ENCODE measurements around the gene KRT35.

Gene KRT35

DNA sequence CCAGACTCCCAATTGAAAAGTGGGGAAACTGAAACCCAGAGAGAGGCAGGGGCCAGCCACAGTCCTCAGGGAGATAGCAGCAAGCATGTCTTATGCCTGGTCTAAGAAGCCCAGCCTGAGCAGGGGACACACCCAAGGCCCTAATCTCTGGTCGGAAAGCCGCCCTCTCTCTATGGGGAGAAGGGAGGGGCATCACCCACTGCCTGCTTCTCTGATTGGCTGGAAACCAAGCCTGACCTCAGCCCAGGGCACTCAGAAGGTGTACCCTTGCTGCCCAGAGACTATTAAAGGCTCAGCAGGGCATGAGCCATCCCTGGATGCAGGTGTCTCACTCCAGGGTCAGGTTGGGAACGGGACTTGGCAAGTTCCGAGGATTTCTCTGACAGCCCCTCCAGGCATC, 30.2 kb upstream of the KRT35 start:
- no peak for DNase-seq

DNA sequence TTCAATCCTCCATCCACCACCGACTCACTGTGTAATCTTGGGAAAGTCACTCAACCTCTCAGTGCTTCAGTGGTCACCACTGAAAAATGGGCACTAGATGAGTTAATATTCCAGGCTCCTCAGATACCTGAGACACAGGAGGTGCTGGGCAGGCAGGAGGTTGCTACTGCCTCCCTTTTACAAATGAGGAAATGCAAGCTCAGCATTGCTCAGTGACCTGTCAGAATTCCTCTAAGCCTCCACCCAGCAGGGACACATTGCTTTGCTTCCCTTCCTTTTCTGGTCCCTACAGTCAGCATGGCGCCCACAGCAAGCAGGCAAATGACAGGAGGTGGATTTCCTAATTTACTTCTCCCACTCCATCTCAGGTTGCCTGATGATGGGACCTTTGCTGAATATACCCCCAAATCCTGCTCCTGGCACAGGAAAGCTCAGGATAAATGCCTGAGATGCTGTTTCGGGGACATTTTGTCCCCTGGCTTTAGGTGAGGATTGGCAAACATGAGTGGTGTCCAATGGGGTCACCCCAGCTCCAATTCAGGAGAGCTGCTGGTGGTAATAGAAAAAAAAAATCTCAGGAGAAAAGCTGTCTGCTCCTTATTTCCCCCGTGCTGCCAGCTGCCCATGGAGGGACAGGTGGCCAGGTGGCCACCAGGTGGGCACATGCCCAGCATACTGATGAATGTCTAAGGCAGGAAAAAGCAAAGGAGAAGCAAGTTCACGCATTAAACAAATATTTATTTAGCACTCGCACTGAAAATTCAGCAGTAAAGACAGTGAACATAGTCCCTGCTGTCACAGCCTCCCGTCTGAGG, 29.5 kb upstream of the KRT35 start:
- no peak for DNase-seq

DNA sequence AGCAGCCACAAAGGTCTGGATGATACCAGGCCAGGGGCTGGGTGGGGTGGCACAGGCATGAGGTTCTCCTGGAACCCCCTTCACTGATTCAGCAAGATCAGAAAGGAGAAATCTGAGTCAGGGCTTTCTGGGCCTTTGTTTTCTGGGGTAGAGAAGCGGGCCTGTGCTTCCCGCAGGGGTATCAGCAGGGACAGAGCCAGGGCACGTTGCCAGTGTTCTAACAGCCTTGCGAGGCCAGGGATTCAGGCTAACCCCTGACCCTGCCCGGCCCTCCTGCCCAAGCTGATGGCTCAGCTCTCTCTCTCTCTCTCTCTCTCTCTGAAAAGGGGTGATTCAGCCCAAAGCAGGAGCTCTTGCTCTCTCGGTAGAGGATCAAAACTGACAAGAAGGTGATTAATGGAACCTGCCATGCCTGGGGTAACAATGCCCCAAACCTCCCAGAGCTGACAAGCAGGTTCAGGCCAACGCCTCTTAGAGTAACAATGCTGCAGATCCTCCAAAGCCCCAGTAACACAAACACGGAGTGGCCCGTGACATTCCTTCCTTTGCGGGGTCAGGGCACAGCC, 26.4 kb upstream of the KRT35 start:
- no peak for DNase-seq

DNA sequence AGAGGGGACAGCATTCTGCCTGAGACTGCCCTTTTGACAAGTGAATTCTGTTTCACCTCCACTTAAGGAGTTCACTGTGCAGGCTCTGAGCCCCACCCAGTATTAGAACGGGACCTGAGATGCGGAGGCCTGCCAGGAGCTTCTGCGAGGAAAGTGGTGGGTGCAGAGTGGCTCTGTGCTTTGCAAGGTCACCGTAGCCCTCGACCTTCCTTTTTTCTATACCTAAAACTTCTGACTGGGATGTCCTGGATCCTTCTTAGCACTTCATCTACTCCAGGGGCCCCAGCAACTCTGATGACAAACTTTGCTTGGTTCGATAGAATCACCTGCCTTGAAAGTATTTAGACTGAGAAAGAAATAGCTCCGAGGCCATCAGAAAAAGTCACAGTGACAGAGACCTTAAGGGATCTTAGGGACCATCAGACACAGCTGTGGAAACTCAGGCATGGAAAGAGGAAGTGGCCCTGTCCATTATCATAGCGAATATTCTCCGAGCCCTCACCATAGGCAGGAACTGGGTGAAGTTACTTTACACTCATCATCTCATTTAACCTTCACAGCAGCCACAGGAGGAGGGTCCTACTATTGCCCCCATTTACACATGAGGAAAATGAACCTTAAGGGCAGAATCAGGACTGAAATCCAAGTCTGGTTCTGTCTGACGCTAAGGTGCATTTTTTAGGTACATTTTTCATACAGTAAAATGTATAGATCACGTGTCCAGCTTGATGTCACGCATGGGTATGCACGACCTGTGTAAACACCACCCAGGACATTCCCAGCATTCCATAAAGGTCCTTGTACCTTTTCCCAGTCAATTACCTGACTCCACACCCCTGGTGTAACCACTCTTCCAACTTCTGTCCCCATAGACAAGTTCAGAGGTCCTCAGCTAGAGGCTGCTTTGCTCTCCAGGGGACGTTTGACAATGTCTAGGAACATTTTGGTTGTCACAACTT, 25.1 kb upstream of the KRT35 start:
- DNase-seq: no peak

DNA sequence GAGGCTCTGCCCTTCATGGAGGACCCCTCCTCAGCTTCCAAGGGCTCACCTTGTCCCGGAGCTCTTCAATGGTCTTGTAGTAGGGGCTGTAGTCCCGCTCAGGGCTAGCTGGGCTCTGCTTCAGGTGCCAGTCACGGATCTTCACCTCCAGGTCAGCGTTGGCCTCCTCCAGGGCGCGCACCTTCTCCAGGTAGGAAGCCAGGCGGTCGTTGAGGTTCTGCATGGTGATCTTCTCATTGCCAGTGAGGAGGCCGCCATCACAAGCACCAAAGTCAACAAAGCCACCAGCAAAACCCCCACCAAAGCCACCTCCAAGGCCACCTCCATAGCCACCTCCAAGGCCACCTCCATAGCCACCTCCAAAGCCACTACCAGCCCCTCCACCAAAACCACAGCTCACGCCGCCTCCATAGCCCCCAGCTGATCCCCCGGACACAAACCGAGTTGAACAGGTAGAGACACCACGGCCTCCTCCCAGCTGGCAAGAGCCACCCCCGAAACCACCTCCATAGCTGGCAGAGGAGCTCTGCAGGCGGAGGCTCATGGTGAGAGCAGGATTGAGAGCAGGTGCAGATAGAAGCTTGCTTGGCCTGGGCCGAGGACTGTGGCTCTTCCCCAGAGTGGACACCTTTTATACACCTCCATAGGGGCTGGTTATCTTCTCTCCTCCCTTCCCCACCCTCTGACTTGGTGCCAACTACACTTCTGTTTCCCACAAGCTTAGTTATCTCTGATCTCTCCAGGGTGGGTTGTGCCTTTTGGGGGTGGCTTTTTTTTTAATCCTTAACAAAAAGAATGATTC, 24.3 kb upstream of the KRT35 start, which contains the start of gene KRT13:
KRT13 (minus strand) TSS at position 606 of the 802 bp plus-strand sequence; CDS start at position 544, 62 bp downstream.
- DNase-seq: no peak

DNA sequence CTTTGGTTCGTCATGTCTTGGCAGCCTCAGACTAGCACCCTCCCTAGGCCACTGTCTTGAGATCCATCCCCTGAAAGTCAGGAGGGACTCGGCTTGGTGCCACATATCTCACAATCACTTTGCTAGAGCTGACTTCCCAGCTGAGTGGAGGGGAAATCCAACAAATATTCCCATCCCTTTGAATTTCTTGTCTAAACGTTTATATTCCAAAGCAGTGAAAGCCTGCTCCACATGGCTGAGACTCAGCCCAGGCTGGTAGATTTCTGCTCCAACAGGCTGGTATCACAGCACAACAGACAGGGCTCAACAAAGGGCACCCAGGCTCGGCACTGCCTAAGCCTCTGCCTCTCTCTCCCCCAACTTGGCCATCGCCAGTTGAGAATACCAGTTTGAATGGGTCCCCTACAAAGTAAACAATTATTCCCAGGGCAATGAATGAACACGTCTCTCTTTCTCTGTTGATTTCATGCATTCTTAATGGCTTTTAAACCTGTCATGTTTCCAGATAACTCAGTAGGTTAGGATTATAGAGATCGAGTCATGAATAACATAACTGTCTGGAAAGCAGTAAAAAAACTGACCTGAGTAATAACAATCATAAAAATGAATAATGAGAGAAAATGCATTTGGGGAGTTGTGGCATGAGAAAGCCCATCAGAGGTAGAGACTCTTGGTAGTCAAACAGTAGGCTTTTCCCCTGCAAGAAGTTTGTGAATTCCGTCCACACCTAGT, 23.5 kb upstream of the KRT35 start:
- no peak for DNase-seq

DNA sequence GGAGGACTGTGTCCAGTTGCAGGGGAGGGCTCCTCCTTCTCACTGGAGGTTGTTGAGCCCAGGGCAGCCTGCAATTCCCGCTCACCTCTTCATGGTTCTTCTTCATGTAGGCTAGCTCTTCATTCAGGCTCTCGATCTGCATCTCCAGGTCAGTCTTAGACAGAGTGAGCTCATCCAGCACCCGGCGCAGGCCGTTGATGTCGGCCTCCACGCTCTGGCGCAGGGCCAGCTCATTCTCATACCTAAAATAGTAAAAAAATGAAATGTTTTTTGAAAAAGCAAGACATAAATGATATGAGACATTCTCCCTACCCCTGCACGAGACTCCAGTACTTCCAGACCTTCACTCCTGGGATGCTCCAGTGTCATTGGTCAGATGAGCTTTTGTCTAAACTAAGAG, 22.3 kb upstream of the KRT35 start:
- DNase-seq: no peak

DNA sequence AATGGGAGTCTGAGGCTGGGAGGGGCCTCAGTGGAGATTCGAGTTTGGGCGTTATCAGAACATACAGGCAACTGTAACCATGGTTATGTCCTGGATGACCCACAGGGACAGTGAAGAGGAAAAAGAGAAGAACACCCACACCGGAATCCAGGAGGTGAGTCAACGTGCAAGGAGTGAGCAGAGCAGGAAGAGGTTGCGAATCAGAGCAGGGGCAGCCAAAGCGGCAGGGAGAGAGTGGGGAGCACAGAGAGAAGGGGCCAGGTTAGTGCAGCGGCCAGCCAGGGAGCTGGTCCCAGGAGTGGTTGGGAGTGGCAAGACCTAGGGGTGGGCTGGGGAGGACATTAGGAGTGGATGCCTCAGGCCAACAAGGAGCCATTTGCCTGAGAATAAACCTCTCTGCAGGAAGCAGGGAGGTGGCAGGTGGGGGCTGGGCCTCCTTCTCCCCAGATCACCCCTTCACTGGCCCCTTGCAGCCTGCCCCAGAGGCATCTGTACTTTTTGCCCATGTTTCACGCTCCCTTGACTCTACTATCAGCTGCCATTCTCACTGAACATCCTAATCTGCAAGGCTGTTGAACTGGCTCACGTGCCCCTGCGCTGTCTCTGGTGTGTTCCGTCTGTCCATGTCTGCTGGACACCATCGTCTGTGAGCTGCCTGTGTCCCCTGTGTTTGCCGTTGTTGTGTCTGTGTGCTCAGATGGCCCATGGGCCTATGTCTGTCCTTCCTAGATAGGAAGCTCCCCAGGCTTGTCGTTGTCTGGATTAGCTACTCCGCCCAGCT, 19.4 kb upstream of the KRT35 start:
- DNase-seq: no peak

DNA sequence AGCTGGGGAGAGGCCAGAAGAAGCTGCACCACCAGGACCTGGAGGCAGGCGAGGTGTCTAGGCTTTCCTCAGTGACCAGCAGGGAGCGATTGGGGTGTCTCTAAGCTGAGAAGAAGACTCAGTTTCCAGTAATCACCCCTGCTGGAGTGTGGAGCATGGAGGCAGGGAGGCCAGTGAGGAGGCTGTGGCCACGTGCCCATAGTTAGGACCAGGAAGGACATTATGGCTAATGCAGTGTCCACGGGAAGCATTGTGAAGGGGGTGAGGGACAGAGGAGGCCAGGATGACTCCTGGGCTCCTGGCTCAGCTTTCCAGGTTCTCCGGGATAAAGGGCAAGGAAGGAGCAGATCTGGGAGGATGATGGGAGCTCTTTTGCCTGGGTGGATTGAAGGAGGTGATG, 18.8 kb upstream of the KRT35 start:
- DNase-seq: no peak

DNA sequence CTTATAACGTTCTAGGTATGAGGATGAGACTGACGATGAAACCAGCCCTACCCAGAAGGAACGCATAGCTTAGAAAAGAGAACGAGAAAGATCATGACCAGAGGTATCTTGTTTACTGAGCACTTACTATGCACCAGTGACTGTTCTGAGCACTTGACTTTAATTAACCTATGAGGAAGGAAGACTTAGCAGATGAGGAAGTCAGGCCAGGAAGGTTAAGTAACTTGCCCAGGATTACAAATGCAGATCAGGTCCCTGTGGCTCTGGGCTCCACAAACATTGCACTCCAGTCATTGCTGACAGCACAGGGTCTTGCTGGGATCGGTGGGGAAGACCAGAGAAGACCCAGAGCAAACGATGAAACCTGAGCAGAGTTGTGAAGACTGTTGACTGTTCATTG, 17.3 kb upstream of the KRT35 start:
- DNase-seq: no peak

DNA sequence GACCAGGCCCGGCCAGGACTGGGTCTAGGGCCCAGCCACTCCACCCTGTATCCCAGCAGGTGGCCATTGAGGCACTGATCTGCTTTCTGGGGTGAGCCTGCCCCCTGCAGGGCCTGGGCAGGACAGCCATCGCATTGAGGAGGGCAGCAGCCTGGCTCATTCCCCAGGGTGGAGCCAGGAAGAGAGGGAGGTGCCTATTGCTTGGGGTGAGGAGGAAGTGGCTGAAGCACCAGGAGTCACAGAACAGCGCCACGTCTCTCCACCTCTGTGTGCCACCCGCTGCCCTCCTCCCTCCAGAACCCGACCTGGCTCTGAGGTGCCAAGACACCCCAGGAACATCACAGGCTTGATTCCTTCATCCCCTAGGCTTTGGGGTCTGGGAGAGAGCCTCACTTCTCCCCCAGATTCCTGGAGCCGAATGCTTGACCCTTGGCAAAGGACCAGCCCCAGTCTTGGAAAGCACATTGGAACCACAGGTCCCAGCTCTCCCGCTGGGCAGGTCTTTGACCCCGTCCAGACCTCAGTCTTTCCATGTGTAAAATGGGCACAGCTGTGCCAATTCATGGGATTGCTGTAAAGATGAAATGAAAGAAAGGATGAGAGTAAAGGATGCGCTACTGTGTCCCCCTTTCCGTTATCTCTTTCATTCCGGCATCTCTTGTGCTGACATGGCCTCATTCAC, 16.0 kb upstream of the KRT35 start:
- DNase-seq: peak; percentile 68

DNA sequence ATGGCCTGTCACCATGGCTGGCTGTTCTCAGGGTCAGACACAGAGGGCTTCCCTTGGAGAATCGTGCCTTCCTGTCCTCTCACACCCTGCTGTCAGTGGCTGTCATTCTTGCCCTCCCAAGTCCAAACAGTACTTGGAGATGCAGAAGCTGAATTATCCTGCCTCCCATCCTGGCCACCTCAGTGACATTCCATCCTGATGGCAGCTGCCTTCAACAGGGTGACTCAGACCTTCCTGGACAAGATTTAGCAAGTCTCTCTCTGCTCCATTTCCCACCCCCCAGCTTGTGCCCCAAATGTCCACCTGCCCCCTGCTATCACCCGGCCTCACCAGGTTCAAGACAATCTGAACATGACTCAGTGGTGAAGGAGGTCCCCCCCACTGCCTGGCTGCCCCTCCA, 13.6 kb upstream of the KRT35 start:
- DNase-seq: no peak

DNA sequence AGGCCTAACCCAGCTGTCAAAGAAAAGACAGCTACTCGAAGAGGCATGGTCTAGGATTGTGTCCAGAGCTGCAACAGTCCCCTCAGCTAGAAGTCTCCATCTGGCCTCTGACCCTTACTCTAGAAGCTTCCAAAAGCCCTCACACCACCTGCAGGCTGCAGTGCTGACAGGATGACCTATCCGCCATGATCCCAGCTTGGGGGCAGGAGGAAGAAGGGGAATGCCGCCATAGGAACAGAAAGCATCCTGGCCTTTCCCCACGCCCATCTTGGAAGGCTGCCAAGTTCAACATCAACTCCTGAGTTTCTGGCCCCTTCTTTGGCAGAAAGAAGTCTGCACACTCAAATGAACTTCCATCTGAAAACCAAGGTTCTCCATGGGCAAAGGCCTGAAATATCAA, 11.8 kb upstream of the KRT35 start:
- no peak for DNase-seq

DNA sequence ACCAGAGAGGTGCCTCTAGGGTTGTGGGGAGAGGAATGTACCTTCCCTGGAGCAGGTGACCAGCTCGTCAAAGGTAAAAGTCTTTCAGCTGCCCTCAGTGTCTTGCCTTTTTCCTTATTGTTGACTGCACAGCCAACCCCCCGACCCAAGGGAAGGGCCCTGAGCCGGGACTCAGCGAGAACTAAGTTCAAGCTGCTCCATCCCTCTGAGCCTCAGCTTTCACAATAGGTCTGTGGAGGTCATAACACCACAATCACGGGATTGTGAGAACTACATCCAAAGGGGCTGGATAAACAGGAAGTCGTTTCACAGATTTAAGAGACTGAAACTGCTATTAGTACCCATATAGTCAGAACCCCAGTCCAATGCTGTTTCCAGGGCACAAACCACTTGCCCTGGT, 11.4 kb upstream of the KRT35 start:
- DNase-seq: no peak

DNA sequence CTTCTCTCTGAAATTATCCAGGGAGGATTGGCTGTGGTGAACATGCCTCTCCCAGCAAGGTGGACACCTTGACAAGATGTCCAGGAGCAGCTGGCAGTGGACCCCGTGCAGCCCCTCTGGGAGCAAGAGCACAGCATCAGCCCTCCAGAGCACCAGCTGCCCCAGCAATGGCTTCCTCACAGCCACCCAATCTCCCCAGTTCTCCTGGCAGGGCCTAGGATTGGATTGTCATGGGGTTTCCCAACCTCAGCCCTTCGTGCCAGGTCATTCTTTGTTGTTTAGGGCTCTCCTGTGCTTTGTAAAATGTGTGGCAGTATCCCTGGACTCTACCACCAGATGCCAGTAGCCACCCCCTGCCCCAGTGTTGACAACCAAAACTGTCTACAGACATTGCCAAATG, 10.5 kb upstream of the KRT35 start:
- no peak for DNase-seq

DNA sequence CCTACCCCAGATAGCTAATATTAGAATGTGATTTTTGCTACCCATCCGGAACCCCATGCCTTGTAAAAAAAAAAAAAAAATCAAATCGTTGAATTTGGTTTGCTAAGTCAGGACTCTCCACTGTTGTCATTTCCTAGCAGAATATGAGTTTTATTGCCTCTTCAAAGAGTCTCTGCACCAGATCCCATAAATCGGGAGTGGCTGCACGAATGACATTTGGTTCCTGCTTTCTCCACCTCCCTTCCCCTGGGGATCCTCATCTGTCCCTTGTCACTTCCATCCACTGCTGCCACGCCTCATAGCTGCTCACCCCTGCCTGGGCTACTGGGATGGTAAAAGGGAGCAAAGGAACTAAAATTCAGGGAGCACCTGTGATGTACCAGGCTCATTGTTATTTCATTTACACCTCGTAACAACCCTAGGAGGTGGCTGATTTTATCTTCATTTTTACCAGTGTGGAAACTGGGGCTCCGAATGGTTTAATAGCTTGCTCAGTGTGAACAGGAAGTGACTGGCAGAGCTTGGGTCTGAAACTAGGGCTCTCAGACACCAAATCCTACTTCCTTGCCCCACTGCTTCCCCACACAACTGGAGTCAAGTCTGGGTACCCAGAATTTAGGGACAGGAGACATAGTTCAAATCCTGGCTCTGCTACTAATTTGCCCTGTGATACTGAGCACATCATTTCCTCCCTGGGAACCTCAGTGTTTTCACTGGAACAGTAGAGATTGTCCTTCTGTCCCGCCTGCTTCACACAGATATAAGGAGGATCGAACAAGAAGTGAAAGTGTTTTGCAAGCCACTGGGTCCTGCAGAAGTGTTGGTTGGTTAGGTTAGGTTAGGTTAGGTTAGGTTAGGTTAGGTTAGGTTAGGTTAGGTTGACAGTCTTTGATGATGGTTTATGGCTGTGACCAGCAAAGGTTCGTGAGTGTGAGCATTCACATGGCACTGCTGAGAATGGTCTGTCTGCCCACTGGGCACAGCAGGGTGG, 9.3 kb upstream of the KRT35 start:
- no peak for DNase-seq

DNA sequence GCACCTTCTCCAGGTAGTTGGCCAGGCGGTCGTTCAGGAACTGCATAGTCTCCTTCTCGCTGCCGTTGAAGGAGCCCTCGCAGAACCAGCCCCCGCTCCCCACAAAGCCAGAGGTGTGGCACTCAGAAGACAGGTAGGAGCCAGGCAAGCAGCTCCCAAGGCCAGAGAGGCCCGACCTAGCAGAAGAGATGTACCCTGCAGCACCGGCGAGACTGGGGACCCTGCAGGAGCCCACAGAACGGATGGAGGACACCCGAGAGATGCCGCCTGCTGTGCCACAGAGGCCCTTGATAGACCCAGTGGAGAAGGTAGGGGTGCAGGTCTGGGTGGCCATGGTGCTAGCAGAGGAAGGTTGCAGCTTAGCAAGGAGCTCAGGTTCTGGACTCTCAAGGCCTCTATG, 8.6 kb upstream of the KRT35 start, which contains the start of gene KRT36:
KRT36 (minus strand) TSS at position 380 of the 400 bp plus-strand sequence; CDS start at position 334, 46 bp downstream.
- no peak for DNase-seq

DNA sequence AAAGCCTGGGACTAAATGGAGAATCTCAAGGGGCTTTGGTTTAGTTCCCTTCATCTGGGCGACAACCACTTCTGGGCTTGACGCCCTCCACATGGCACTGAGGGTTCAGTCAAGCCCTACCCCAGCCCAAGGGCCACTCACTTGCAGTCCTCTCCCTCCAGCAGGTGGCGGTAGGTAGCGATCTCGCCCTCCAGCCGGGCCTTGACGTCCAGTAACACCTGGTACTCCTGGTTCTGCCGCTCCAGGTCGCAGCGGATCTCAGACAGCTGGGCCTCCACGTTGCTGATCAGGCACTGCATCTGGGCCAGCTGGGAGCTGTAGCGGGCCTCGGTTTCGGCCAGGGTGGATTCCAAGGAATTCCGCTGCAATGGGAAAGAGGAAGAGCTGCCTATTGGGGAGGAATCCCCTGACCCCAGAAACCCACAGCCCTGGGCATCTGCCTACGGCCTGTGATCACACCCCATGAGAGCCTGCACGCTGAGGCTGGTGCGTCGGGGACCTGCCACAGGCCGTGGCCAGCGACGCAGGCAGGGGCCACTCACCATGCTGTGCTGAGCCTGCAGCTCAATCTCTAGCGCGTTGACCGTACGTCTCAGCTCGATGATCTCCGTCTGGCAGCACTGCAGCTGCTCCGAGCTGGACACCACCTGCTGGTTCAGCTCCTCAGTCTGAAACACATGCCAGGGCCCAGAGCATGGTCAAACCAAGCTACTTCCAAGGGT, 6.0 kb upstream of the KRT35 start:
- no peak for DNase-seq

All from CD4-positive, alpha-beta T cell treated with Interleukin-10 for 1 hour (primary cell).